ENCODE results near the gene TPPP2. TPM values are rescaled to one million over a fixed set of nuclear protein-coding genes. Genes with fewer than 3 reads are reported as not detected.
"Not testable (repeated sequence)": the region's sequence is repeated elsewhere in the genome, so short reads cannot be mapped to it uniquely, and the experiment has no call there.

Gene TPPP2
- under 1 TPM in 3 of 7 donors, not detected in 4; 0.57 to 0.91 (median 0.76) TPM for total RNA-seq
- under 1 TPM in 2 of 3 donors, not detected in 1; 0.09 to 0.22 TPM for polyA plus RNA-seq
- long read RNA-seq, donor 1 = 0 reads
- long read RNA-seq, donor 2 = 0 reads

DNA sequence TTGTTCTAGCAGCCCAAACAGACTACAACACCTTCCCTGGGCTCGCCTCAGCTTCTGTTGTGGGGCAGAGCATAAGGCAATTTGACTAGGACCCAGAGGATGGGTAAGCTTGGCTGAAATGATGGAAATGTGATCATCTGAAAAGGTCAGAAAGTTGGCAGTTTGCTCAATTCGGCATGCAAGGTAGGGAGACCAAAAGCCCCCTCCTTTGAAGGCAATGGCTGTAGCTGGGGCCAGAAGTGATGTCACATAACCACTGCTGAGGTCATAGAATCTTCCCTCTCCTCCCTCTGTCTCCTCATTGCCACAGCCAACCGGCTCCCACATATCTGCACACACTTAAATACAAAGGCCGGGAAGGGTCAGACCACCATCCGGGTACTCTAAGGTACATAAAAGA is at the start of gene TPPP2:
Gene TPPP2, plus strand, starts transcription at position 301 of the 400 bp plus-strand sequence. CDS start 365 bp downstream, outside the sequence.
- H3K9me3 ChIP-seq = no peaks in the 10 kb centered on the region
- intact Hi-C loops (cut with DNase I; ENCODE audit: low total_unique reads) = no loop called here
- WGBS, 5 donors = 91 to 98% (median 94%) methylated on average over 5 of the region's 5 CpGs

DNA sequence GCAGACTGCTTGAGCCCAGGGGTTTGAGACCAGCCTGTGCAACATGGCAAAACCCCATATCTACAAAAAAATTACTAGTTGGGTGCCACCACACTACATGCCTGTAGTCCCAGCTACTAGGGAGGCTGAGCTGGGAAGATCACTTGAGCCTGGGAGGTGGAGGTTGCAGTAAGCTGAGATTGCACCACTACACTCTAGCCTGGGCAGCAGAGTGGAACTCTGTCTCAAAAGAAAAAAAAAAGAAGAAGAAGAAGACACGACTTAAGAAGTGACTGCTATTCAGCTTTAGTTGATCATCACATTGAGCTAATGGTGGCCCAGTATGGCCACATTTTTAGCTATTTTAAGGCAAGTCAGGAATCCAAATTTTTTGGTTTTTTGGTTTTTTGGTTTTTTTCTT is 49.1 kb upstream of the TPPP2 start:
- Histone ChIP-seq H3K4me1 (peaks cover 0 to 6% (median 0%) of the 10 kb centered on the region in 6 donors), H3K27me3 (replicated peaks in 1 of 7) (no peaks in the 10 kb centered on the region), H3K36me3 (no peaks in the 10 kb centered on the region), H3K9me3 (no peaks in the 10 kb centered on the region), H3K27ac (no peak overlapping the region), H3K4me3 (no peak overlapping the region)
- no peak for TF ChIP-seq POLR2AphosphoS5 (IDR thresholded peaks at IDR 0.05)
- no peak for TF ChIP-seq POLR2A (IDR thresholded peaks at IDR 0.05)
- TF ChIP-seq, protein P1, sequence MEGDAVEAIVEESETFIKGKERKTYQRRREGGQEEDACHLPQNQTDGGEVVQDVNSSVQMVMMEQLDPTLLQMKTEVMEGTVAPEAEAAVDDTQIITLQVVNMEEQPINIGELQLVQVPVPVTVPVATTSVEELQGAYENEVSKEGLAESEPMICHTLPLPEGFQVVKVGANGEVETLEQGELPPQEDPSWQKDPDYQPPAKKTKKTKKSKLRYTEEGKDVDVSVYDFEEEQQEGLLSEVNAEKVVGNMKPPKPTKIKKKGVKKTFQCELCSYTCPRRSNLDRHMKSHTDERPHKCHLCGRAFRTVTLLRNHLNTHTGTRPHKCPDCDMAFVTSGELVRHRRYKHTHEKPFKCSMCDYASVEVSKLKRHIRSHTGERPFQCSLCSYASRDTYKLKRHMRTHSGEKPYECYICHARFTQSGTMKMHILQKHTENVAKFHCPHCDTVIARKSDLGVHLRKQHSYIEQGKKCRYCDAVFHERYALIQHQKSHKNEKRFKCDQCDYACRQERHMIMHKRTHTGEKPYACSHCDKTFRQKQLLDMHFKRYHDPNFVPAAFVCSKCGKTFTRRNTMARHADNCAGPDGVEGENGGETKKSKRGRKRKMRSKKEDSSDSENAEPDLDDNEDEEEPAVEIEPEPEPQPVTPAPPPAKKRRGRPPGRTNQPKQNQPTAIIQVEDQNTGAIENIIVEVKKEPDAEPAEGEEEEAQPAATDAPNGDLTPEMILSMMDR (IDR thresholded peaks at IDR 0.05 in 8 of 11, conservative IDR thresholded peaks at IDR 0.05 in 3 of 11) = no peak
- DNase-seq = no peak
- 39 to 64% (median 52%) methylated on average over 1 of the region's 1 CpG for WGBS, 5 donors
- intact Hi-C loops (cut with DNase I; ENCODE audit: low total_unique reads) = no loop called here

More for the DNA sequence above, at the start of gene TPPP2:
- Histone ChIP-seq H3K36me3 (no peaks in the 10 kb centered on the region), H3K27ac (no peak within 1 kb of the TSS), H3K4me3 (no peak within 1 kb of the TSS), H3K4me1 (peaks cover 0 to 19% (median 4%) of the 10 kb centered on the region in 6 donors), H3K27me3 (replicated peaks in 1 of 7) (peaks cover 0 to 10% (median 0%) of the 10 kb centered on the region in 7 donors)
- TF ChIP-seq, protein P1 (IDR thresholded peaks at IDR 0.05 in 8 of 11, conservative IDR thresholded peaks at IDR 0.05 in 3 of 11) = no peak
- TF ChIP-seq POLR2A (IDR thresholded peaks at IDR 0.05) (no peak), POLR2AphosphoS5 (IDR thresholded peaks at IDR 0.05) (no peak)
- no peak for DNase-seq

DNA sequence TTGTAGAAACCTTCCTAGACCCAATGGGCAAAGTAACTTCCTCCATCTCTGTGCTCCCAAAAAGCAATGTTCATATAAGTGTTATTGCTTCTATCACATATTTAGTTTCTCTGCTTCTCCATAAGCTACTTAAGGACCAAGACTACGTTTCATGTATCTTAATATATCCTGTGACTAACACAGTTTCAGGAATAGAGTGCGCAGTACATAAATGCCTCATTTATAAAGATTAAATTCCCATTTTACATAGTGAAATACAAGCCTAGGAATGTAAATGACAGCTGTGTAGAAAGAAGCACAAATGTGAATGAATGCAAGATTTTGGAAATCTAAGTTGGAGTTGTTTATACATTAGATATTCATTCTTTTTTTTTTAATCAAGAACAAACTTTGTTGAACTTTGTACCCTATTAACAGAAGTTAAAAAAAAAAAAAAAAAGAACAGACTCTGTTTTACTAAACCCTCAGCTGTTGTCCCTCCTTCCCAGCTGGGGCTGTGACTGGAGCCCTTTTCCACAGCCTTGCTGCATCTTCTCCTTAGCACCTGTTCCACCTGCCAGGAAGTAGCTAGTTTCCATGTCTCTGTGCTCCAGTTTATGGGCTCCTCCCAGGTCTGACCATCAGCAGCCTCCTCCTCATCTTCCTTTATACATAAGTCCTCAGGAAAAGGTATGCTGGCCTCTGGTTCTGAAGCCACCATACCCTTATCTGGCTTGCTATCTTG is 47.2 kb upstream of the TPPP2 start:
- H3K27me3 ChIP-seq (replicated peaks in 1 of 7) = no peaks in the 10 kb centered on the region
- no peak overlapping the region for H3K27ac ChIP-seq
- no peak overlapping the region for H3K4me3 ChIP-seq
- peaks cover 0 to 8% (median 0%) of the 10 kb centered on the region in 6 donors for H3K4me1 ChIP-seq
- no peaks in the 10 kb centered on the region for H3K36me3 ChIP-seq
- 78 to 86% (median 80%) methylated on average over 2 of the region's 2 CpGs for WGBS, 5 donors
- no peaks in the 10 kb centered on the region for H3K9me3 ChIP-seq
- intact Hi-C loops (cut with DNase I; ENCODE audit: low total_unique reads) = no loop called here
- DNase-seq = no peak
- no peak for TF ChIP-seq POLR2AphosphoS5 (IDR thresholded peaks at IDR 0.05)
- TF ChIP-seq, protein P1 (IDR thresholded peaks at IDR 0.05 in 8 of 11, conservative IDR thresholded peaks at IDR 0.05 in 3 of 11) = no peak
- TF ChIP-seq POLR2A (IDR thresholded peaks at IDR 0.05) = no peak

DNA sequence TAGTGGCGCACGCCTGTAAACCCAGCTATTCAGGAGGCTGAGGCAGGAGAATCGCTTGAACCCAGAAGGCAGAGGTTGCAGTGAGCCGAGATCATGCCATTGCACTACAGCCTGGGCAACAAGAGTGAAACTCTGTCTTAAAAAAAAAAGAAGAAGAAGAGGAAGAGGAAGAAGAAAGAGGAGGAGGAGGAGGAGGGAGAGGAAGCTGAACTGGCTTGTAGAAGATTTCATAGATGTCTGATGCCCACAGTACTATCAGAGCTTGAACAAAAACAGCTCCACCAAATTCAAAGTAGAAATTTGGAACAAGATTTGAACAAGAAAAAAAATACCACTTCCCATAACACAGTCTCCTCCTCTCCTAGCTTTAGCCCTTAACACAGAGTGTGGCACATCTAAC is 44.4 kb upstream of the TPPP2 start:
- H3K9me3 ChIP-seq; intact Hi-C loops (cut with DNase I; ENCODE audit: low total_unique reads); H3K27me3 ChIP-seq (replicated peaks in 1 of 7); DNase-seq; H3K27ac ChIP-seq; H3K36me3 ChIP-seq; H3K4me3 ChIP-seq: not testable (repeated sequence)
- WGBS, 5 donors = 80 to 92% (median 85%) methylated on average over 4 of the region's 4 CpGs
- peaks cover 6 to 25% (median 18%) of the 10 kb centered on the region in 6 donors for H3K4me1 ChIP-seq

Measured in spleen (tissue), 13 donors.